NCI-H524 (cell line): ENCODE data around the gene TRIOBP.
"Not testable (repeated sequence)": the region's sequence is repeated elsewhere in the genome, so short reads cannot be mapped to it uniquely, and the experiment has no call there.

Experiments
- DNase-seq, 2 experiments: peaks; one replicate each; lab custom pipeline; 2025; lab: John Stamatoyannopoulos, UW

The TRIOBP gene

DNA sequence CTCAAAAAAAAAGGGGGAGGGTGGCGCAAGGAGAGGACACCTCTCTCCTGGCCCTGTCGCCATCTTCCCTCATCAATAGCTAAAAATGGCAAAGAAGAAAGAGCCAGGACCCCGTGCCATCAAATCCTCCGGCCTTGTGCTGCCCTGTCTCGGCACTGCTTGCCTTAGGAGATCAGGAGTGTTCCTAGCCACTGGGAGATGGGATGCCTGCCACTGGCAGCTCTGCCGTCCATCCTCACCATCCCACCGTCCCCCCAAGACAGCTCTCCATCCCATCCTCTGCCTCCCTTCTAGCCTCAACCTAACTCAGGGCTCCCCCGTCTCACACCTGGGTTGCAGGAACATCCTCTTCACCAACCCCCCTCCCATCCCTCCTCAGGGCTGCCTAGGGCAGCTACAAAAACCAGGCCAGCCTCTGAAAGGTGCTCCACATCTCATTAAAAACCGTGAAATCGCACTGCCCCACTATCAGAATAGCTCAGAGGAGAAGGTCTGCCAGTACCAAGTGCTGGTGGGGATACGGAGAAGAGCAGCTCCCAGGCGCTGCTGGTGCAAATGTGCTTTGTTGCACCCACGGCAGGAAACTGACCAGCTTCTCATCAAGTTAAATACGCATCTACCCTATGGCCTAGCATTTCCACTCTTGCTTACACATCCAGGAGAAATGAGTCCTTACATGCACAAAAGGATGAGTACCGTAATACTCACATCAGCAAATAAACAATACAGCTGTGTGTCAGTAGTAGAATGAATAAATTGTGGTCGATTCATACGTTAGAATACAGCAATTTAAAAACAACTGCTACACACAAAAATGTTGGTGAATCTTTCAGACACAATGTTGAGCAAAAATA, 79.2 kb downstream of the TRIOBP start:
- DNase-seq = no peak

DNA sequence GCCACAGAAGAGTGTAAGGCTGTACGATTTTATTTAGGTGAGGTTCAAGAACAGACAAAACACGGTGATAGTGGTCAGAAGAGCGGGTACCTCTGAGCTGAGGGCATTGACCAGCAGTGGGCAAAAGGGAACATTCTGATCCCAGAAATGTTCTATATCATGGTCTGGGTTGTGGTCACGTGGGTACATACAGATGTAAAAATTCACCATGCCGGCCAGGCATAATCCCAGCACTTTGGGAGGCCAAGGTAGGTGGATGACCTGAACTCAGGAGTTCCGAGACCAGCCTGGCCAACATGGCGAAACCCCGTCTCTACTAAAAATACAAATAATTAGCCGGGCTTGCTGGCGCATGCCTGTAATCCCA, 79.8 kb downstream of the TRIOBP start:
- no peak for DNase-seq

DNA sequence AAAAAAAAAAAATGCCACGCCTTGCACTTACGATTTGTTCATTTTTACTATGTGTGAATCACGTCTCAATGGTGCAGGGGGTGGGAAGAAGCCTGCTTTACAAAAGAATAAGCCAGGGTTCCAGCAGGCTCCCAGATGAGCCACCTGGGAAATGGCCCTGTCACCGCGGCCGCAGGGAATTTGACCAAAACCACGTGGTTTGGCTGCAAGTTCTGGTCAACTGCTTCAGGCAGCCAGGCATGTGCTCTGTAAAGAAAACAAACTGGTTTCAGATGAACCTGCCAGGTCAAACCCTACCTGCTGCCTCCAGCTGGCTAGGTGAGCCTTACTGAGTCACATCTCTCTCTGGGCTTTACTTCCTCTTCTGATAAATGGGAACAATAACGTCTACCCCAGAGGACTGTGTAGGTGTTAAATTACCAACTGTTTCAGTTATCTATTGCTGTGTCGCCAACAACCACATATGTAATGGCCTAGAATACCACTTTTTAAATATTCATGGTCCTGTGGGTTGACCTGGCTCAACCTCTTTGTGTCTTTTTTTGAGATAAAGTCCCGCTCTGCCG, 80.4 kb downstream of the TRIOBP start:
- no peak for DNase-seq

DNA sequence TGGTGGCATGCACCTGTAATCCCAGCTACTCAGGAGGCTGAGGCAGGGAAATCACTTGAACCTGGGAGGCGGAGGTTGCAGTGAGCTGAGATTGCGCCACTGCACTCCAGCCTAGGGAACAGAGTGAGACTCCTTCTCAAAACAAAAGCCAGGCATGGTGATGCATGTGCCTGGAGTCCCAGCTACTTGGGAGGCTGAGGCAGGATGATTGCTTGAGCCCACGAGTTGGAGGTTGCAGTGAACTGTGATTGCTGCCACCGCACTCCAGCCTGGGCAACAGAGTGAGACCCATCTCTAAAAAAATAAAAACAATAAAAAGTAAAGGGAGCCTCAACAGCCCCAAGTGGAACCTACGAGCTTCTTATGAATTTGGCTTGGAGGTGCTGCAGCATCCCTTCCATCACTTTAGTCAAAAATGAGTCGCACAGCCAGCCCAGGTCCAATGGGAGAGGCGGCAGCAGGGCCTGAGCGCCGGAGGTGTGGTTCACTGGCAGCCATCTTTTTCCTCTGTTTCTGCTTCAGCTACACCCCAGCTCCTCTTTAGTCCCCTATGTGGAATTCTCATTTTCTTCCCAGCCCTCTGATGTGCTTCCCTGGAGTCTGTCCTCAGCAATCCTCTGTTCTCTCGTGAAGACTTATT, 81.6 kb downstream of the TRIOBP start:
- no peak for DNase-seq

DNA sequence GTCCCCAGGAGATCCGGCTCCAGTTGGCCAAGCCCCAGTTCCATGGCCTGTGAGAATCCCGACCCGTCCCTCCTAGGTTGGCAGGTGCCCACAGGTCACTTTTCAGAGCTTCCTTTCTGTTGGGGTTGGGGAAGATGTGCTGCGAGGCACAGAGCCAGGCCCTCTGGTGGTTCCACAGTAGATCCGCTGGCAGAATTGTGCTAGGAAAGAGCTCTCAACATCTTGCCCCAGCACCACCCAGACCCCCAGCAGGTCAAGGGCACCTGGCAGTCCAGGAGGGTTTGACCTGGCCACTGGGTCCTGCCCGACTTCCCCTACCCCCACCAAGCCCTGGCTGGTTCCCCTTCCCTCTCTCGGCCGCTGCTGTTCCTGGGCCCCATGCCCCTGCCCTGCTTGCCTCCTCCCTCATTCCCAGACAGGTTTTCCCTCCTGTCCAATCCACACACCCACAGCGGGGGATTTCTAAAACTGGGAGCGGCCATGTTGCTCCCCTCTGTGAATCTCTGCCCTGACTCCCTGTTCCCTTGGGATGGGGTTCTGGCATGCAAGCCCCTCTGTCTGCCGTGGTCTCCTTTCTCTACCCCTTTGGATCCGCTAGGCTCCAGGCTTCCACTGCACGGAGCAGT, 84.7 kb downstream of the TRIOBP start:
- DNase-seq = no peak

DNA sequence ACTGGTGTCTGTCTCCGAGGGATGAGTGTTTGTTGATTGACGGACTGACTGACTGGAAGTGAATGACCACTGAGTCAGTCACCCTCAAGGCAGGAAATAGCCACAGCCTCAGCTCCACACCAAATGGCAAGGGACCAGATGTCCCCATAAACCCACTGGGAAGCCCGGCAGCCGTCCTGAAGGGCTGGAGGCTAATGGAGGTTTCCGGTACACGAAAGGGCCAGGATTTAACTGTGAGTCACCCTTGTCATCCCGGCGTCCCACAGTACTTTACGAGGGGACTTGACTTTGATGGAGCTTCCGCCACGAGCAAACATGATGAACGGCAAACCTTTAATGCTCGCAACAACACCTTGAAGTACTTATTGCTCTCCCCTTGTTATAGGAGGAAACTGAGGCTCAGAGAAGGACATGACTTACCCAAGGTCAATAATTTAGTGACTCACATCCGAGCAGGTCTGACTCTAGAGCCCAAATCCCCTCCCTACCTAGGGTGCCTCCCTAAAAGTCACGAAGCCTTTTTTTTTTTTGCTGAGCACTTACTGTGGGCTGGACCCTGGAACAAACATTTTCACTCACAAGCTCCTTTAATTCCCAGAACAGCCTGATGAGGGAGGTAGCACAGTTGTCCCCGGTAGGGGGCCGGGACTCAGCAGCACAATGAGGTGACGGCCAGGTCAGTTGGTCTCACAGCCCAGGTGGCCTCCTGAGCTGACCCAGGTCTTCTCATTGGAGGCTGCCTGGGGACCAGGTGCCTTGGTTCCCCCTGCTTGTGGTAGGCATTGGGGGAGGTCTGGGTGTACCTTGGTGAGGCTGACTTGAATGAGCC, 85.7 kb downstream of the TRIOBP start:
- no peak for DNase-seq

DNA sequence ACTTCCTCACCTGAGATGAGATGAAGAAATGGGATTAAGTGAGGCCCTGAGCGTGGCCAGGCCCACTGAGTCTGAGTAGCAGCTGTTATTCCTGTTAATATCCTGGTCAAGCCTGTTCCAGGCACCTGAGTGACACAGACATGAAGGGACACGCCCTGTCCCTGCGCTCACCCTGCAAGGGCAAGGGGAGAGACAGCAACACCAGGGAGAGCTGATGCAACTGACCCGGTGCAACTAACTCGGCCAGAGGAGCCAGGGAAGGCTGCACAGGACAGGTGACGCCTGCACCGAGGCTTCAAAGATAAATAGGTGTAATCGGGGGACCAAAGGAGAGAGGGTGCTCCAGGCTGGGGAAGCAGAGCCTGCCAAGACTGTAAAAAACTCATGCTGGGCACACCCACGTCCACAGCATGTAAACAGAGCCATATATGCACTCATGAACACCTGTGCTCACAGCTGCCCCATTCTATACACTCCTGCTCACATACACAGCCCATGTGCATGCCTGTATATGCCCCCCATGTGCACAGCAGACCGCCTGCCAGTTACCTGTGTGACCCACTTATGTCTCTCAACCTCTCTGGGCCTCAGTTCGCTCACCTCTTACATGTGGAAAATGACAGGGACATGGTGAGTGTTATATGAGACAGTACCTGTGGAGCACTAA, 88.1 kb downstream of the TRIOBP start:
- peak in 1 of 2 experiments; percentile 35 for DNase-seq

DNA sequence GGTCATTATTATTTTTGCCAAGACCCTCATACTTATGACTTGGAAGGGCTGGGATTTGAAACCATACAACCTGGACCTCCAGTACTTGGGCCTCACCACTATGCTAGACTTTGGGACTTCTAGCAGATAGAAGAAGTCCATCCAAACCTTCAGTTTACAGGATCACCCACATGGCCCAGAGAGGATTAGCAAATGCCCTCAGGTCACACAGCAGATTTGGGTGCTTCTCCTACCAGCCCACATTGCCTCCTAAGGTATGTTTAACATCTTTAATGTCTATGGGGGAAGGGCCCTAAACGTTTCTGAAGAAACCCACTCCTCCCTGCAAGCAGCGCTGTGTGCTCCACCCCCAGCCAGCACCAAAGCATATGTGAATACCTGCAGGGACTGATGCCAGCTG, 93.4 kb downstream of the TRIOBP start:
- no peak for DNase-seq

DNA sequence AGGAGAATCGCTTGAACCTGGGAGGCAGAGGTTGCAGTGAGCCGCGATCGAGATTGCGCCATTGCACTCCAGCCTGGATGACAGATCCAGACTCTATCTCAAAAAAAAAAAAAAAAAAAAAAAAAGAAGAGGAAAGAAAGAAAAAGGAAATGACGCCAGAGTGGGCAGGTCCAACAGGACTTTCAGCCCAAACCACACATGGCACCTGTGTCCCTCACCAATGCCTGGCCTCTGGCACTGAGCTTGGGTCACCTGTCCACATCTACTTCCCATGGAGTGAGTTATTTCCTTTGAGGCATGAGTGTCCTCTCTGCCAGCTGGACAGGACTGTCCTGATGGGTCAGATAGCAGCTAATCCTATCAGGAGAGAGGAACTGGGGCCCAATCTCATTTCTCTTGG, 95.6 kb downstream of the TRIOBP start:
- no peak for DNase-seq

DNA sequence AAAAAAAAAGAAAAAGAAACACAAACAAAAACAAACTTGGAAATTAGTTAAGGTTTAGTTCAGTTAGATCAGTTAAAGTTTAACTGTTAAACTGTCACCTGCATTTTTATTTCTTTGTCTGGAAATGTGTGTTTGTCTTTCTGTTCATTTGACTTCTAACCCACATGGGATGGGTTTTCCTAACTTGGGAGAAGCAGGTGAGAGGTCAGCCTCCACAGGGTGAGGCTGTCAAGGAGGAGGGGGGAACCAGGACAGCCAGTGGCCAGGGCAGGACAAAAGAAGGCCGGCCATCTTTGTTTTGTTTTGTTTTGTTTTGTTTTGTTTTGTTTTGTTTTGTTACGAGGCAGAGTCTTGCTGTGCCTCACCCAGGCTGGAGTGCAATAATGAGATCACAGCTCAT, 97.5 kb downstream of the TRIOBP start:
- no peak for DNase-seq

DNA sequence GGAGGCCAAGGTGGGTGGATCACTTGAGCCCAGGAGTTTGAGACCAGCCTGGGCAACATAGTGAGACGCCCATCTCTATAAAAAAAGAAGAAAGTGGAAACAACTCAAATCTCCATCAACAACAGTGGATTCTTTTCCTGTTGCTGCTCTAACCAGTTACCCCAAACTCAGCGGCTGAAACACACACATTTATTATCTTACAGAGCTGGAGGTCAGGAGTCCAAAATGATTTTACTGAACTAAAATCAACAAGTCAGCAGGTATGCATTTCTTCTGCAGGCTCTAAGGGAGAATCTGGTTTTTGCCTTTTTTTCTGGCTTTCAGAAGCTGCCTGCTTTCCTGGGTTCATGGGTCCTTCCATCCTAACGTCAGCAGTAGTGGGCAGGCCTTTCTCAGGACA, 99.2 kb downstream of the TRIOBP start:
- DNase-seq = no peak

DNA sequence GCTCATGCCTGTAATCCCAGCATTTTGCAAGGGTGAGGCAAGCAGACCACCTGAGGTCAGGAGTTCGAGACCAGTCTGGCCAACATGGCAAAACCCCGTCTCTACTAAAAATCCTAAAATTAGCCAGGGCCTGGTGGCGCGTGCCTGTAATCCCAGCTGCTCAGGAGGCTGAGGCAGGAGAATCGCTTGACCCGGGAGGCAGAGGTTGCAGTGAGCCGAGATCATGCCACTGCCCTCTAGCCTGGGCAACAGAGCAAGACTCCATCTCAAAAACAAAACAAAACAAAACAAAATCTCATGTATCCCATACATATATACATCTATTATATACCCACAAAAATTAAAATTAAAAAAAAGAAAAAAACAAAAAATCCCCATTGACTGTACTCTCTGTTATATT, 100.4 kb downstream of the TRIOBP start:
- not testable (repeated sequence) for DNase-seq

DNA sequence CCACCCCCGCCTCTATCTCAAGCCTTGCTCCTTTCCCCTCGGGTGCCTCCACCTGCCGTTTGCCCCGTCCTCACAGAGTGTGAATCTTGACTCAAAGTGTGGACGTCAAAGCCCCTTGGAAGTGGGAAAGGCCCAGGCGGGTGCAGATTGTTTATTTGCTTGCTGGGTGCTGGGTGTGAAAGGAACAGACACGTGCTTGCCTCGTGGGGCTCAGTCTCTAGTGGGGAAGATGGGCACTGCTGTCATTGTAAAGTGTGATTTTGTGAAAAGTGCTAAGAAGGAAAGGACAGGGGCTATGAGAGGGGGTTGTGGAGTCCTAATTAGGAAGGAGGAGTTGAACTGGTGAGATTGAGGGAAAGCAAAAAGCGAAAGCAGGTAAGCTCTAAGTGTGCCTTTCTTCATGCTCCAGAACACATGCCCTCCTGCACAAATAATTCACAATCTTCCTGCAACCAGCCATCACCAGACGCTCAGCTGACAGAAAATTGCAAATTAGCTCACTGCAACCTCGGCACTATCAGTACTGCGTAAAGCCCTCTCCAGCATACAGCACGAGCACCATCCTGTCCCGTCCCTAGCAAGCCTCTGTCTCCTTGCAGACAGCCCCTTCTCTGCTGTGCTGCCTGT, 101.1 kb downstream of the TRIOBP start:
- DNase-seq = peak in 1 of 2 experiments; percentile 29

DNA sequence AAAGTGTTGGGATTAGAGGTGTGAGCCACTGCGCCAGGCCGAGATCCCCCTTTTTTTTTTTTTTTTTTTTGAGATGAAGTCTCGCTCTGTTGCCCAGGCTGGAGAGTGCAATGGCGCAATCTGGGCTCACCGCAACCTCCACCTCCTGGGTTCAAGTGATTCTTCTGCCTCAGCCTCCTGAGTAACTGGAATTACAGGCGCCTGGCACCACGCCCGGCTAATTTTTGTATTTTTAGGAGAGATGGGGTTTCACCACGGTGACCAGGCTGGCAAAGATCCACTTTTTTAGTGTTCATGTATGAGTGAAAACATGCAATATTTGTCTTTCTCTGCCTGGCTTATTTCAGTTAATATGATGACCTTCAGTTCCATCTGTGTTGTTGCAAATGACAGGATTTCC, 103.1 kb downstream of the TRIOBP start:
- DNase-seq = not testable (repeated sequence)

DNA sequence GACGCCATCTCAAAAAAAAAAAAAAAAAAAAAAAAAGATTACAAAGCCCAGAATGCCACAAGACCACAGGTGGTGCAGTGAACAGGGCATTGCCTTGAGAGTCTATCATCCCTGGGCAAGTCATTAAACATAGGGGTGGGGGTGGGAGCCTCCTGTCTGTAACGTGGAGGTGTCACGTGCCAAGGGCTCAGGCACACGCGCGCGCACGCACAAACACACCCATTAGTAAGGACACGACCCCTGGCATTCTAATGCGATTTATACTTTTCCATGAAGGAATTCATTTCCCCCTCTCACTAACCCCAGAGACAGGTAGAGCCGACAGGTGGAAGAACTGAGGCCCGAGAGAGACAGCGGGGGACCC, 105.1 kb downstream of the TRIOBP start:
- DNase-seq = peak; percentile 68 to 78

DNA sequence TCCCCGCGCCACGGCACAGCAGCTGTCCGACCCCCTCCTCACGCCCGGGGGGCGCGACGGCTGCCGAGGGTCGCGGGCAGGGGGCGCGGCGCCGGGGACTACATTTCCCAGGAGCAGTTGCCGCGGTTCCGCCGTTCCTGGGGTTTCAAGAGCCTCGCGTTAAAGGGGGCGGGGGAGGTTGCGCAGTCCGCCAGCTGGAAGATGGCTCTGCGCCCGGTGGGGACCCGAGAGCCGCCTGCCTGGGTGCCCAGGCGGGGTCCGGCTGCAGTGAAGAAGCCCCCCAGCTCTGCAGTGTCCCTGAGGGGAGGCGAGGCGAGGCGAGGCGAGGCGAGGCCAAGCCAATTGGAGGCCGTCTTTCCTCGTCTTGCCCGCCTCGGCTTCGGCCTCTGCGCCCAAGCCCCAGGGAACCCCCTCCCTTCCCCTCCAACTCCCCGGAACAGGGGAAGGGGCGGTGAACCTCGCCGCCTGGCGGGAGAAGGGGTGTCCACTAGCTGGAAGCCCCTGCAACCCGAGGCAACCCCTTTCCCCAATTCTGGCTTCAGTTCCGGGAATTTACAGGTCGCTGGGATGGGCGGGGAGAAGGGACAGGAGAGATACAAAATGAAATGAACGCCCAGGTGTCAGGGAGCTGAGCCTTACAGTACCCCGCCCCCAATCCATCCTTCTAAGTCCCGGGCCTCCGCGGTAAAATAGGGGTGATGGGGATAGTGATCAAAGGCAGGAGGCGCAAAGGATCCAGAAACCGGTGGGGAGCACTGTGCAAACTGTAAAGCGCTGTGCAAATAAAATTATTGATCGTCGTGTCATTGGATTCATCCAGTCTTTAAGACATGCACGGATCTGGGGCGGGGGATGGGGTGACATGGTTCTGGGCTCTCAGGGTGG, 105.7 kb downstream of the TRIOBP start:
- peak; percentile 63 to 80 for DNase-seq

DNA sequence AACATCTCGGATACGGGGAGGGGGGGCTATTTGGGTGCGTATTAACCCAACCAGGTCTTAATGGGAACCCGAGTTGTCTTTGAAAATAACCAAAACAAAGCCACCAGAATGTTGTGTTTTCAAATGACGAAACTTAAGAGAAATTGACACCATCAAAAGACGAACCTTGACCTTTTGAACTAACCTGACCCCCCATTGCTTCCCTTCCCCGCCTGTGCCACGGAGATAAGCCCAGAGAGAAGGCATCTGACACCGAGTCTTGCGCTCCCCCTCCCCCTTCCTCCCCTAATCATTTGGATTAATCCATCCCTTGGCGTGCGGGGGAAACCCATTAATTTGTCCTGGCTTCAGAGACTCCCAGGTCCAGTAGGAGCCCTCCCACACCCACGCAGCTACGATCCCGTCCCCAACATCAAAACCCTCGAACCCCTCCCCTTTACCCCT, 106.4 kb downstream of the TRIOBP start:
- peak; percentile 14 to 43 for DNase-seq

DNA sequence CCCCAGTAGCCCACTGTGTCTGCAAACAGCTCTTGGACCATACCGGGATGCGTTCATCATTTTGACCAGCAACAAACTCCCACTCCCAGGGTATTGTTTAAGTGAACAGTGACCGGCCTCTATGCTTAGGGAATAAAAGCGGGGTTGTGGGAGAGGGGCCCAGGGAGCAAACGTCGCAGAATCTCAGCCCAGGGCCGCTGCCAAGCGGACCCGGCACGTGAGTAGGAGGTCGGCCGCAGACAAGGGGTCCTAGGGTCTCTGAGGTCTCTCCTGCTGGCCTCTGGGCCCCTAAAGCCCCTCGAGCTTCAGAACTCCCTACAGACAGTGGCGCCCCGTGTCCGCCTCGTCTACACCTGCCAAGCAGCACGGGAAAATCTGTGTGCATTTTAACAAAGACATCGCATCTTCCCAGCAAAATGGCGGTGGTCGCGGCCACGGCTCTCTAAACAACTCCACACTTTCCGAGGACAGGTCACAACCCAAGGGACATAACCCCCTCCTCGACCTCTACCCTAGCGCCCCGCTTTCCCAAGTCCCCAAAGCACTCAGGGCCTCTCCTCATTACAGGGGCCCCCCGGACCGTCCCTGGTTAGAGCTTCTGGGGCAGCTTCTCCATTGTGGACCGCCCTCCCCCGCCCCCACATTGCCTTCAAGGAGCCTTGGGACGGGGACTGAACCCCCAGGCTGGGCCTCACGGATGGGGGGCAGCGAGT, 106.9 kb downstream of the TRIOBP start:
- DNase-seq = no peak

DNA sequence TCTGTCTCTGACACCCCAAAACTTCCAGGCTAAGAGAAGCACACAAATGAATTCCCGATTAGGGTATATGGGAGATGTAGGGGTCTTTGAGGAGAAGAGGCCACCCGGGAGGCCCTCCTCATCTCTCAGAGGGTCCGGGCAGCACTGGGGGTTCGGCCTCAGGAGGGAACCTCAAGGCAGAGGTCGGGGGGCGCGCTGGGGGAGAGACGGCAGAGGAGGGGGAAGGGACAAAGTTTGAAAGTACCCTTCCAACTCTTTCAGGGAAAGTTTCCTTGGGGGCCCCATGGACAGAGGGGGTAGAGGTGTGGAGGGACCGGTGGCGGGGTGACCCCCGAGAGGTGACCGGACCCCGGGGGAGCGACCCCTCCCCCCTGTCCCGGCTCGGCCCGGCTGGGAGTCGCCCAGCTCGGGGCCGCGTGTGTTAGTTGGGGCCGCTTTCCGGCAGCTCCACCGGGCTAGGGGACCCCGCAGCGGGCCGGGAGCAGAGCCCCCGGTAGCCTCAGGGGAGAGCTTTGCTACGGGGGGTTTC, 107.6 kb downstream of the TRIOBP start:
- no peak for DNase-seq
